ENCODE results near the gene NRAS.
A peak's percentile ranks its signal among the peaks of the same experiment; 100 is the strongest.

Gene NRAS

DNA sequence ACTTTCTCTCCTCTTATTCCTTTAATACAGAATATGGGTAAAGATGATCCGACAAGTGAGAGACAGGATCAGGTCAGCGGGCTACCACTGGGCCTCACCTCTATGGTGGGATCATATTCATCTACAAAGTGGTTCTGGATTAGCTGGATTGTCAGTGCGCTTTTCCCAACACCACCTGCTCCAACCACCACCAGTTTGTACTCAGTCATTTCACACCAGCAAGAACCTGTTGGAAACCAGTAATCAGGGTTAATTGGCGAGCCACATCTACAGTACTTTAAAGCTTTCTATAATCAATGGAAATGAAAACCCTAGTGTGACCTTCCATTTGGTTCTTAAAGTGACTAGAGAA lies 643 bp downstream of the NRAS start:
- peaks cover 61% of the 10 kb centered on the region for H3K36me3 ChIP-seq (replicated peaks)
- no peak for DNase-seq (ENCODE audit: low spot score in 2 of 2)
- in situ Hi-C loops (cut with MboI; ENCODE audit: low sequenced_read_pairs) = no loop called here

DNA sequence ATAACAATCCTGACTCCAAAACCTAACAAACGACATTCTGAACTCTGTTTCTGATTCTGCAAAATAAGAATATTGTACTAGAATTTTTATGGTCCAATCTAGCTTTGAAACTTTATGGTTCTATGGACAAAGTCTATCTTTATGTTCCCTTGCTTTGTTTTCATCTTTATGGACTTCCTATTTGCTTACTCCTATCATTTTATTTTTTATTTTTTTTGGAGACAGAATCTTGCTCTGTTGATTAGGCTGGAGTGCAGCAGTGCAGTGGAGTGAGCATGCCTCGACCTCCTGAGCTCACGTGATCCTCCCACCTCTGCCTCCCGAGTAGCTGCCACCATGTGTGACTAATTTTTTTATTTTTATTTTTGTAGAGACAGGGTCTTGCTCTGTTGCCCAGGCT lies 3.6 kb downstream of the NRAS start:
- no peak for DNase-seq (ENCODE audit: low spot score in 2 of 2)

More for the DNA sequence above, 643 bp downstream of the NRAS start:
- peaks cover 4% of the 10 kb centered on the region; the same call in 1 of the 2 replicates for H3K4me1 ChIP-seq
- H3K27me3 ChIP-seq (ENCODE audit: low read depth) = no peaks in the 10 kb centered on the region
- peak overlapping the region; percentile 81 for H3K4me3 ChIP-seq
- no peaks in the 10 kb centered on the region for H3K9me3 ChIP-seq

GRCh38 chr1:114710360-114710759 lies 6.2 kb downstream of the NRAS start:
- H3K4me3 ChIP-seq = no peak overlapping the region
- DNase-seq (ENCODE audit: low spot score in 2 of 2) = no peak
- H3K36me3 ChIP-seq (replicated peaks) = peaks cover 66% of the 10 kb centered on the region
- H3K9me3 ChIP-seq = no peaks in the 10 kb centered on the region
- H3K4me1 ChIP-seq = peaks cover 1% of the 10 kb centered on the region; the same call in 1 of the 2 replicates
- in situ Hi-C loops (cut with MboI; ENCODE audit: low sequenced_read_pairs) = no loop called here
- no peaks in the 10 kb centered on the region for H3K27me3 ChIP-seq (ENCODE audit: low read depth)

More for the DNA sequence above, 3.6 kb downstream of the NRAS start:
- in situ Hi-C loops (cut with MboI; ENCODE audit: low sequenced_read_pairs) = no loop called here
- Histone ChIP-seq H3K4me3 (no peak overlapping the region), H3K36me3 (replicated peaks) (peaks cover 60% of the 10 kb centered on the region), H3K4me1 (peaks cover 4% of the 10 kb centered on the region; the same call in 1 of the 2 replicates), H3K27me3 (ENCODE audit: low read depth) (no peaks in the 10 kb centered on the region), H3K9me3 (no peaks in the 10 kb centered on the region)

- Histone ChIP-seq H3K9me3 (no peaks in the 10 kb centered on the region), H3K36me3 (replicated peaks) (peaks cover 49% of the 10 kb centered on the region), H3K4me3 (no peak overlapping the region), H3K27me3 (ENCODE audit: low read depth) (no peaks in the 10 kb centered on the region), H3K4me1 (no peaks in the 10 kb centered on the region)
- no peak for DNase-seq (ENCODE audit: low spot score in 2 of 2)
- in situ Hi-C loops (cut with MboI; ENCODE audit: low sequenced_read_pairs) = no loop called here
These were observed 9.0 kb downstream of the NRAS start for GRCh38 chr1:114707604-114708003.

DNA sequence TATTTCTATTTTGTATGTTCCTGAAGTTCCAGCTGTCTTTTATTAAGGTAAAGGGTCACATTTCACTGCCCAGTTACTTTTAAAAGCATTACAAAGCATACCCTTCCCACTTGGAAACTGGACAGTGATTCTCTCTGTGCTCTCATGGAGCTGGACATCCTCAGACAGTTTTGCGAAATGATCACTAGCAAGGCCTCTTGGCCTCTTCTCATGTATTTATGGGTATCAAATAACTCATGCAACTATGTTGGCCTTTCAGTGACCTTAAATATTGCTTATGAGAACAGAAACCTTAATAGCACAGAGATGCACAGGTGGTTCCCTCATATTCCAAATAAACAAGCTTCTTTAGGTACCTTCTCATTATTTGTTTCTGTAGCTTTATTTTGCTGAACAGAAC lies 13.3 kb downstream of the NRAS start:
- H3K27me3 ChIP-seq (ENCODE audit: low read depth) = peaks cover 6% of the 10 kb centered on the region
- no peak for DNase-seq (ENCODE audit: low spot score in 2 of 2)
- no peak overlapping the region for H3K4me3 ChIP-seq
- H3K4me1 ChIP-seq = no peaks in the 10 kb centered on the region
- in situ Hi-C loops (cut with MboI; ENCODE audit: low sequenced_read_pairs) = no loop called here
- peaks cover 13% of the 10 kb centered on the region for H3K36me3 ChIP-seq (replicated peaks)
- H3K9me3 ChIP-seq = no peaks in the 10 kb centered on the region

- H3K4me3 ChIP-seq = no peak overlapping the region
- DNase-seq (ENCODE audit: low spot score in 2 of 2) = no peak
- H3K27me3 ChIP-seq (ENCODE audit: low read depth) = peaks cover 6% of the 10 kb centered on the region
- H3K4me1 ChIP-seq = no peaks in the 10 kb centered on the region
- H3K9me3 ChIP-seq = no peaks in the 10 kb centered on the region
- H3K36me3 ChIP-seq (replicated peaks) = peaks cover 8% of the 10 kb centered on the region
- in situ Hi-C loops (cut with MboI; ENCODE audit: low sequenced_read_pairs) = no loop called here
These were observed 13.8 kb downstream of the NRAS start for GRCh38 chr1:114702737-114703136.

- DNase-seq (ENCODE audit: low spot score in 2 of 2) = no peak
- no peak overlapping the region for H3K4me3 ChIP-seq
- peaks cover 6% of the 10 kb centered on the region for H3K27me3 ChIP-seq (ENCODE audit: low read depth)
- in situ Hi-C loops (cut with MboI; ENCODE audit: low sequenced_read_pairs) = no loop called here
- no peaks in the 10 kb centered on the region; the same call in 1 of the 2 replicates for H3K36me3 ChIP-seq (replicated peaks)
- H3K9me3 ChIP-seq = no peaks in the 10 kb centered on the region
- no peaks in the 10 kb centered on the region for H3K4me1 ChIP-seq
These were observed 14.6 kb downstream of the NRAS start for GRCh38 chr1:114701931-114702330.

GRCh38 chr1:114700036-114700600 lies 16.5 kb downstream of the NRAS start:
- H3K4me1 ChIP-seq = peaks cover 3% of the 10 kb centered on the region; the same call in 1 of the 2 replicates
- no peaks in the 10 kb centered on the region for H3K36me3 ChIP-seq (replicated peaks)
- in situ Hi-C loops (cut with MboI; ENCODE audit: low sequenced_read_pairs) = no loop called here

GRCh38 chr1:114696810-114697209 lies 19.8 kb downstream of the NRAS start:
- in situ Hi-C loops (cut with MboI; ENCODE audit: low sequenced_read_pairs) = no loop called here
- Histone ChIP-seq H3K9me3 (no peaks in the 10 kb centered on the region), H3K27me3 (ENCODE audit: low read depth) (peaks cover 6% of the 10 kb centered on the region), H3K4me1 (peaks cover 3% of the 10 kb centered on the region; the same call in 1 of the 2 replicates), H3K4me3 (no peak overlapping the region), H3K36me3 (replicated peaks) (no peaks in the 10 kb centered on the region)
- no peak for DNase-seq (ENCODE audit: low spot score in 2 of 2)

More at GRCh38 chr1:114700036-114700600, 16.5 kb downstream of the NRAS start:
- Histone ChIP-seq H3K9me3 (no peaks in the 10 kb centered on the region), H3K27me3 (ENCODE audit: low read depth) (peaks cover 6% of the 10 kb centered on the region), H3K4me3 (no peak overlapping the region)
- no peak for DNase-seq (ENCODE audit: low spot score in 2 of 2)

DNA sequence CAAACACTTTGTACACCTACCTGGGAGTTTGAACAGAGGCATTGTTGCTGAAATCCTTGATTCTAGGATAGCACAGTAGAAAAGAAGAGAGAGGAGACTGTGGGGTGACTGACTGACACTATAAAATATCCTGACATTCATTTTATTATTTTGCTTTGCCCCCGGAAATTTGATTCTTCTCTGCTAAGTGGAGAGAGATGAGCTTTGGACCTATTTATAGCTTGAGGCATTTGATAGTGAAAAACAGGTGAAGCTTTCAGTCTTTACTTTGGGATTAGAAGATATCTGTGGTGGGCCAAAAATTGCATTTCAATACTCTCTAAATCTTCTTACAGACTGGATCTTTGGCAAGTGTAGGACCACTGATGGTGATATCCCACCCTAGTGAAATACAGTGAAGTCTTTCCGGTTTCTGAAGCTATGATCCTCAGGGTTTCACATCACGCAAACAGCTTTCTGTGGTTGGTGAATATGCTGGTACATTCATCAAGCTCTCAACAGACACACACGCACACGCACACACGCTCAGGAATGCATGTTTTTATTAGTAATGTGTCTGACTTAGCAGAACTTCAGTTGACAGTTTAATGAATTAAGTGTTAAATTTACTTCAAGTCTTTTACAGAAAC lies 21.0 kb downstream of the NRAS start, which contains the start of gene AMPD1:
Gene AMPD1 (minus strand): TSS at position 117 of the 629 bp plus-strand sequence. CDS start 75 bp downstream, at position 42.
- DNase-seq (ENCODE audit: low spot score in 2 of 2) = no peak
- Histone ChIP-seq H3K4me3 (no peak within 1 kb of the TSS), H3K27me3 (ENCODE audit: low read depth) (peaks cover 6% of the 10 kb centered on the region)

DNA sequence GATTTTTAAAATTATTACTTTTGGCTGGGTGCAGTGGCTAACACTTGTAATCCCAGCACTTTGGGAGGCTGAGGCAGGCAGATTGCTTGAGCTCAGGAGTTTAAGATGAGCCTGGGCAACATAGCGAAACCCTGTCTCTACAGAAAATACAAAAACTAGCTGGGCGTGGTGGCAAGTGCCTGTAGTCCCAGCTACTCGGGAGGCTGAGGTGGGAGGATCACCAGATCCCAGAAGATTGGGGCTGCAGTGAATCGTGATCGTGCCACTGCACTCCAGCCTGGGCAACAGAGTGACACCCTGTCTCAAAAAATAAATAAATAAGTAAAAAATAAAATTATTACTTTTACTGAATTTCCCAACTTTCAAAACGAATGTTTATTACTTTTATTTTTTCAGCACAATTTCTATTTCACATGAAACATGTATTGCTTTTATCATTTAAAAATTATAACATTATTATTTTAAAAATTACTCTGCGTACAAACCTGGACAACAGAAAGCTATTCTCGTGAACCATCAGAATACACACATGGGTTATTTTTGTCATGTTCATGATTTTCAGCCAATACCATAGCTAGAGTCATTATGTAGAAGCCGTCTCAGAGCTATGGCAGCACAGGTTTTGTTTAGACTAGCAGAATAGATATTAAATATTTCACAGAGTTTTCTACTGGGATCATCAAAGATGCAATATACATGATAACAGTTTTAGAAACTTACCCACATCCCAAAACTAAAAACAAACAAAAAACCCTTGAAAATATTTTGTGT lies 21.8 kb downstream of the NRAS start:
- no peaks in the 10 kb centered on the region for H3K36me3 ChIP-seq (replicated peaks)
- H3K9me3 ChIP-seq = no peaks in the 10 kb centered on the region
- in situ Hi-C loops (cut with MboI; ENCODE audit: low sequenced_read_pairs) = no loop called here
- H3K4me1 ChIP-seq = peaks cover 3% of the 10 kb centered on the region; the same call in 1 of the 2 replicates
- no peak overlapping the region for H3K4me3 ChIP-seq
- peaks cover 6% of the 10 kb centered on the region for H3K27me3 ChIP-seq (ENCODE audit: low read depth)
- no peak for DNase-seq (ENCODE audit: low spot score in 2 of 2)

More for the DNA sequence above, 21.0 kb downstream of the NRAS start, which contains the start of gene AMPD1:
- Histone ChIP-seq H3K36me3 (replicated peaks) (no peaks in the 10 kb centered on the region), H3K4me1 (peaks cover 3% of the 10 kb centered on the region; the same call in 1 of the 2 replicates), H3K9me3 (no peaks in the 10 kb centered on the region)
- in situ Hi-C loops (cut with MboI; ENCODE audit: low sequenced_read_pairs) = no loop called here

- Histone ChIP-seq H3K9me3 (no peaks in the 10 kb centered on the region), H3K4me1 (peaks cover 3% of the 10 kb centered on the region; the same call in 1 of the 2 replicates), H3K36me3 (replicated peaks) (no peaks in the 10 kb centered on the region), H3K4me3 (no peak overlapping the region), H3K27me3 (ENCODE audit: low read depth) (no peaks in the 10 kb centered on the region)
- in situ Hi-C loops (cut with MboI; ENCODE audit: low sequenced_read_pairs) = no loop called here
- no peak for DNase-seq (ENCODE audit: low spot score in 2 of 2)
These were observed 23.6 kb downstream of the NRAS start for GRCh38 chr1:114692947-114693346.

- H3K4me3 ChIP-seq = no peak overlapping the region
- no peak for DNase-seq (ENCODE audit: low spot score in 2 of 2)
- H3K9me3 ChIP-seq = no peaks in the 10 kb centered on the region
- H3K4me1 ChIP-seq = peaks cover 3% of the 10 kb centered on the region; the same call in 1 of the 2 replicates
- no peaks in the 10 kb centered on the region for H3K27me3 ChIP-seq (ENCODE audit: low read depth)
- in situ Hi-C loops (cut with MboI; ENCODE audit: low sequenced_read_pairs) = no loop called here
- H3K36me3 ChIP-seq (replicated peaks) = no peaks in the 10 kb centered on the region
These were observed 25.5 kb downstream of the NRAS start for GRCh38 chr1:114691061-114691460.

DNA sequence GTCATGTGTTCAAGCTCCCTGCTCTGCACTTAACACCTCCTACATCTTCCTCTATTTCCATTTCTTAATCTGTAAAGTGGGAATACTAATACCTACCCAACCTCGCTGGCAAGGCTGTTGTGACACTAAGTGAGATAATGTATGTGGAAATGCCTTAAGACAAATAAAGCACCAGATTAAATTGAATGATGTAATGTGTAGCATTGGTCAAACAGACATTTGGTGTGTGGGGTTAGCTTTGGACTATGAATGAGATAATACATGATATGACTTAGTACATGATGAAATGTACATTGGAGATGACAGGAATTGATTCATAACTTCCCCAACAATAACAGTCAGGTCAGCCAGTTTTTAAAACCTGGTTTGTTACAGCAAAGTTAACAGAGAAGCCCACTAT lies 26.4 kb downstream of the NRAS start:
- Histone ChIP-seq H3K27me3 (ENCODE audit: low read depth) (no peaks in the 10 kb centered on the region), H3K4me1 (no peaks in the 10 kb centered on the region)

More for the DNA sequence above, 26.4 kb downstream of the NRAS start:
- Histone ChIP-seq H3K9me3 (no peaks in the 10 kb centered on the region), H3K4me3 (no peak overlapping the region), H3K36me3 (replicated peaks) (no peaks in the 10 kb centered on the region)
- in situ Hi-C loops (cut with MboI; ENCODE audit: low sequenced_read_pairs) = no loop called here
- no peak for DNase-seq (ENCODE audit: low spot score in 2 of 2)
